Activated CD4-positive, alpha-beta T cell treated with anti-CD3 and anti-CD28 coated beads for 24 hours (primary cell): ENCODE data around the gene FIBCD1.

Experiments used
- DNase-seq, 2 donors: peaks; one replicate each; pipeline ENCODE4 v3.0.0-alpha.2; 2020; ENCODE audit warnings: low read depth in 2 of 2

FIBCD1 gene

GRCh38 chr9:130938652-130939404 is at the start of gene FIBCD1:
TSS of gene FIBCD1 (minus strand) at chr9:130939247. CDS start at chr9:130938607, 640 bp downstream.
- no peak for DNase-seq

DNA sequence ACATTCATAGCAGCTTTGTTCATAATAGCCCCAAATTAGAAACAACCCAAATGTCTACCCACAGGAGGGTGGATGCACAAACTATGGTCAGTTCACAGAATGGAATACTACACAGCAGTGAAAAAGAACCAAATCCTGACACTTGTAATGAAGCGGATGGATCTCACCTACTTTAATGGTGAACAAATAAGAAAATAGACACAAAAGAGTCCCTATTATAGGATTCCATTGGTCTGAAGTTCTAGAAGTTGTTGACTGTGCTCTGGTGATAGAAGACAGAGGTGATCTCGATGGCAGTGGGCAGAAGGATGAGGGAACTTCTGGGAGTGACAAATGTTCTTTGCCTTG is 49.3 kb upstream of the FIBCD1 start:
- no peak for DNase-seq

GRCh38 chr9:130987738-130988399 is 48.8 kb upstream of the FIBCD1 start:
- DNase-seq = no peak

GRCh38 chr9:130987054-130987453 is 48.0 kb upstream of the FIBCD1 start:
- no peak for DNase-seq

GRCh38 chr9:130986356-130986965 is 47.4 kb upstream of the FIBCD1 start:
- no peak for DNase-seq

GRCh38 chr9:130985606-130986162 is 46.6 kb upstream of the FIBCD1 start:
- no peak for DNase-seq

DNA sequence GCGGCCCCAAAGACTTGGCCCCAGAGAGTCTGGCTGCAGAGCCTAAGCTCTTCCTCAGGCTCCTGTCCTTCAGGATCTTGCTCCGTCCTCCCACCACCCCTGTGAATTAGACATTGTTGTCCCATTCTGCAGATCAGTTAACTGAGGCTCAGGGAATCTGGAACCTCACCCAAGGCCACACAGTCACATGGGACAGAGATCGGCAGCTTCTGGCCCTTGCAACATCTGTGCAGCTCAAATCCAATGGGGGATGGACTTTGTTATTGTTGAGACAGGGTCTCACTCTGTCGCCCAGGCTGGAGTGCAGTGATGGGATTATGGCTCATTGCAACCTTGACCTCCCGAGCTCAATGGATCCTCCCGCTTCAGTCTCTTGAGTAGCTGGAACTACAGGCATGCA is 46.0 kb upstream of the FIBCD1 start:
- DNase-seq = no peak

- no peak for DNase-seq
Measured at GRCh38 chr9:130984521-130984920, 45.5 kb upstream of the FIBCD1 start.

DNA sequence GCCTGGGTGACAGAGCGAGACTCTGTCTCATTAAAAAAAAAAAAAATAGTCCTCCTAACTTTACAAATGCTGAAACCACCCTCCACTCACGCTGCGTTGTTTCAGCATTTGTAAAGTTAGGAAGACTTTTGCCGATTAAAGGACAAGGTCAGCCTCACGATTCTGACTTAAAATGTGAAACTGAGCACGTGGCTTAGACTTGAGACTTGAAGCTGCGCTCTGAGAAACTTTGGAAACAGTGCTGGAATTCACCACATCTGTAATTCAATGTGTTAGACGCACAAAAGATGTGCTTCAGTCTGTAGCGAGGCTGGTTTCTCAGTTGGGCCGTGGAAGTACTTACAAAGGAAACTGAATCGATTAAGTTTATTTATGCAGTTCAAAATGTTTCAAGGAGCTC is 44.9 kb upstream of the FIBCD1 start:
- DNase-seq = no peak

GRCh38 chr9:130983359-130983670 is 44.3 kb upstream of the FIBCD1 start:
- no peak for DNase-seq

DNA sequence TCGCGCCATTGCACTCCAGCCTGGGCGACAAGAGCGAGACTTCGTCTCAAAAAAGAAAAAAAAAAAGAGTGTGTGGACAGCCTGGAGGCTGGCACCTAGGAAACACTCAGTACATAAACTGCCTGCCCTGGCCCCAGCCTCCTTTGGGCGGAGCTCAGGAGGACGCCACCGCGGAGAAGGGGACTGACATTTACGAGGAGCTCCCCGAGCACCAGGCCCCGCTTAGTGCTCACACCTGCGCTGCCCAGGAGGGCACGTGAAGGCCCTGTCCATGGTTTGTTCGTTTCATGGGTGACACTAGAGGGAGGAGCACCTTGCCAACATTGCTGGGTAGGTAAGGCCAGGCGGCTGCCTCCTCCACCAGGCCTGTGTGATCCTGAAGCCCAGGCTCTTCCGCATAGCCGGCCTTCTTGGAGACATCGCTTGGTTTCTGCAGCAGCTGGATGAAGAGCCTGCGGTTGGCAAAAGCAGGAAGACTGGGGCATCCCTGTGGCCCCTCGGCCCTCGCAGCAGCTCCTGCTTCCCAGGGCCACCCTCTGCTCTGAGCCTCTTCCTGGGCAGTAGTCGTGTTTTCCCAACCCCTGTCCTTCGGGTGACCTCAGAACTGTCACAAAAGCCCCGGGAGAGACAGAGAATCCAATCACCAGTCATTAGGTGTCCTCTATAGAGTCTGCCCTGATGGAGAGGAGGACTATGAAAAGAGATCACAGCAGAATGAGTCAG is 43.8 kb upstream of the FIBCD1 start:
- no peak for DNase-seq

GRCh38 chr9:130981756-130982137 is 42.7 kb upstream of the FIBCD1 start:
- no peak for DNase-seq

DNA sequence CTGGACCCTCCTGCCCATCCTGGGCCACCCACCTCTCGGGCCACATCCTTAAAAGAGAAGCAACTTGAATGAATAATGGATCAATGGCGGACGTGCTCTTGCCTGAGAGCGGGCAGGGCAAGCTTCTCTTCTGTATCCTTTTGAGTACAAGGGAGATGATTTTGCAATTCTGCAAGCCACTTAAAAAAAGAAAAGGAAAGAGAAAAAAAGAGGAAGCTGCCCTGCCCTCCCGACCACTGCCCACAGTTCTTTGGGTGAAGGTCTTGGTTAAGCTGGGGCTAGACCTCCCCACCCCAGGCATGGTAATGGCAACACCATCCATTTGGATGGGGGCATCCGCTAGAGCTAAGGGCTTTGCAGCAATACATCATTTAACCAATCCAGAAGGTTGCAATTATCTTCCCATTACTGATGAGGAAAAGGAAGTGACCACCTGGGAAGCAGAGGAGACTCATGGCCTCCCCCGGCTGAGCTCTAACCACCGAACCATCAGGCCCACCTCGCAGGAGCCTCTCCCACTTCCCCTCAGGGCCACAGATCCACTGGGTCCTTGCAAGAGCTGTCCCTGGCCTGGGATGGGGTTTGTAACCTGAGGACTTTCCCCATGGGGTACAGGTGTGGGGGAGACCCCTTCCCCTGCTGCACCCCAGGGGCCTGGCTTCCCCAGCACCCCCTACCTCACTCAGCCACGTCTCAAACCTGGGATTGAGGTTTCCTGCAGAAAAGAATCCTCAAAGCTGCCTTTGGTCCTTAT is 42.1 kb upstream of the FIBCD1 start:
- no peak for DNase-seq

DNA sequence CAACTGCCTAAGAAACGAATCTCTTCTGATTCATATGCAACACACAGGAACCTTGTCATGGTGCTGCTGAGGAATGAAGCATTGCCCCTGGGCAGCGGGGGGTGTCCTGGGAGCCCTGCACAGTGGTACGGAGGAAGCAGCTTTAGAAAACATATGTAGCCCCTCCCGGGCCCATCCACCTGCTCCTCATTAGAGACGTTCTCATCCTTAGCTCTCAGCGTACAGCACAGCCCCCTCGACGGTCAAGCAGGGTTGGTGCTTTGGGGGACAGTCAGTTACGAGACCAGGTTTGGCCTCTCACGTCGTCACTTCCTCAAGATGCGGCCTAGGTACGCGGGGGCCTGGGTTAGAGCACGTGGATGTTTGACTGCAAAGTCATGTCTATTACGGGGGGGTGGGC is 41.5 kb upstream of the FIBCD1 start:
- DNase-seq = no peak

GRCh38 chr9:130979591-130980385 is 40.7 kb upstream of the FIBCD1 start:
- no peak for DNase-seq

DNA sequence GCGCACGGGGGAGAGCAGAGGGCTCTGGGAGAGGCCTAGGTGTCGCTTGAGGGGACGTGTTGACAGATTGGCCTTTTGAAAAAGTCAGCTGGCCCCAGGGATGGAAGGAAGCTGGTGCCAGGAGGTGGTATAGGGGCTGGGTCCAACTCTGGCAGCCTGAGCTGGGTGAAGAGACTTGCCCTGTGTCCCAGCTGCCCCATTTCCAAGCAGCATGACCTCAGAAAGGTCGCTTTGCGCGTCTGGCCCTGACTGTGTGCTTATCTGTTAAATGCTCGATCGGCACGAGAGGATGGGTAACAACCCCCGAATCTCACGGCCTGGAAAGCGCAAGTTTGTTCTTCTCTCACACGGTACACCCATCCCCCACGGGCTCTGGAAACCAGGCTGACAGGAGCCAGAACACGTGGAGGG is 38.8 kb upstream of the FIBCD1 start:
- no peak for DNase-seq

GRCh38 chr9:130975932-130976841 is 37.1 kb upstream of the FIBCD1 start:
- DNase-seq = no peak

DNA sequence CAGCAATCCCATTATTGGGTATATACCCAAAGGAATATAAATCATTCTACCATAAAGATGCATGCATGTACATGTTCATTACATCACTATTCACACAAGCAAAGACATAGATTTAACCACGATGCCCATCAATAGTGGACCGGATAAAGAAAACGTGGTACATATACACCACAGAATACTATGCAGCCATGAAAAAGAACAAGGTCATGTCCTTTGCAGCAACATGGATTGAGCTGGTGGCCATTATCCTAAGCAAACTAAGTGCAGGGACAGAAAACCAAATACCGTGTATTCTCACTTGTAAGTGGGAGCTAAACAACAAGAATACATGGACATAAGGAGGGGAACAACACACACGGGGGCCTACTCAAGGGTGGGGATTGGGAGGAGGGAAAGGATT is 36.1 kb upstream of the FIBCD1 start:
- no peak for DNase-seq

DNA sequence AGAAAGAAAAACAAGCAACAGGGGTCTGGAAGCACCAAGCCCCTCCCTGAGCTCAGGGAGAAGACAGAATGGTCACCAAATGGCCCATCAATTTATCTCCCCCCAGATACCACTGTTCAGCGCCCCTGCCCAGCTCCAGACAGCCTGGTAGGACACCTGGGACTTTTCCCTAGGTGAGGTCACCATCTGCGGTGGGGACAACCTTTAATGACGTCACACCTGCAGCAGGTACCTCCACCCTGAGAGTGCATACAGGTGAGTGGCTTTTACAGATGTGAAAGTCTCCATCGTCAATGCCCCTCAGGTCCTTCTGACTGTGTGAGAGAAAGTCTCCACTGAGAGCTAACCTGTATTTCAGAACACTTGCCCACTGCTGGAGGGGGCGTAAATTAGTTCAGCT is 35.6 kb upstream of the FIBCD1 start:
- no peak for DNase-seq
